Measurements from ENCODE around the gene FKBP1A. TPM values are rescaled to one million over a fixed set of nuclear protein-coding genes. Genes with fewer than 3 reads are reported as not detected.

FKBP1A gene
- total RNA-seq, 1 donor from 2014 or later, result 155 TPM

DNA sequence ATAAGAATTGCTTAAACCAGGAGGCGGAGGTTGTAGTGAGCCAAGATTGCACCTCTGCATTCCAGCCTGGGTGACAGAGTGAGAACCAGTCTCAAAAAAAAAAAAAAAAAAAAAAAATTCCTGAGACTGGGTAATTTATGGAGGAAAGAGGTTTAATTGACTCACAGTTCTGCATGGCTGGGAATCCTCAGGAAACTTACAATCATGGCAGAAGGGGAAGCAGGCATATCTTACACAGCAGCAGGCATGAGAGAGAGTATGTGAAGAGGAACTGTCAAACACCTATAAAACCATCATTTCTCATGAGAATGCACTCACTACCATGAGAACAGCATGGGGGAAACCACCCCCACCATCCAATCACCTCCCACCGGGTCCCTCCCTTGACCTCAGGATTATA is 1.8 kb upstream of the FKBP1A start:
- Histone ChIP-seq H3K4me3 (ENCODE audit: low read depth, low read length) (no peak overlapping the region), H3K27me3 (ENCODE audit: control insufficient read depth, insufficient read depth, low read length) (no peaks in the 10 kb centered on the region), H3K36me3 (ENCODE audit: control insufficient read depth, insufficient read depth, low read length) (peaks cover under 1% of the 10 kb centered on the region)
- TF ChIP-seq, protein P1, sequence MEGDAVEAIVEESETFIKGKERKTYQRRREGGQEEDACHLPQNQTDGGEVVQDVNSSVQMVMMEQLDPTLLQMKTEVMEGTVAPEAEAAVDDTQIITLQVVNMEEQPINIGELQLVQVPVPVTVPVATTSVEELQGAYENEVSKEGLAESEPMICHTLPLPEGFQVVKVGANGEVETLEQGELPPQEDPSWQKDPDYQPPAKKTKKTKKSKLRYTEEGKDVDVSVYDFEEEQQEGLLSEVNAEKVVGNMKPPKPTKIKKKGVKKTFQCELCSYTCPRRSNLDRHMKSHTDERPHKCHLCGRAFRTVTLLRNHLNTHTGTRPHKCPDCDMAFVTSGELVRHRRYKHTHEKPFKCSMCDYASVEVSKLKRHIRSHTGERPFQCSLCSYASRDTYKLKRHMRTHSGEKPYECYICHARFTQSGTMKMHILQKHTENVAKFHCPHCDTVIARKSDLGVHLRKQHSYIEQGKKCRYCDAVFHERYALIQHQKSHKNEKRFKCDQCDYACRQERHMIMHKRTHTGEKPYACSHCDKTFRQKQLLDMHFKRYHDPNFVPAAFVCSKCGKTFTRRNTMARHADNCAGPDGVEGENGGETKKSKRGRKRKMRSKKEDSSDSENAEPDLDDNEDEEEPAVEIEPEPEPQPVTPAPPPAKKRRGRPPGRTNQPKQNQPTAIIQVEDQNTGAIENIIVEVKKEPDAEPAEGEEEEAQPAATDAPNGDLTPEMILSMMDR (IDR thresholded peaks at IDR 0.05; ENCODE audit: insufficient read depth, low read length, poor library complexity, severe bottlenecking), result no peak
- no peak for DNase-seq (ENCODE audit: low read depth)

DNA sequence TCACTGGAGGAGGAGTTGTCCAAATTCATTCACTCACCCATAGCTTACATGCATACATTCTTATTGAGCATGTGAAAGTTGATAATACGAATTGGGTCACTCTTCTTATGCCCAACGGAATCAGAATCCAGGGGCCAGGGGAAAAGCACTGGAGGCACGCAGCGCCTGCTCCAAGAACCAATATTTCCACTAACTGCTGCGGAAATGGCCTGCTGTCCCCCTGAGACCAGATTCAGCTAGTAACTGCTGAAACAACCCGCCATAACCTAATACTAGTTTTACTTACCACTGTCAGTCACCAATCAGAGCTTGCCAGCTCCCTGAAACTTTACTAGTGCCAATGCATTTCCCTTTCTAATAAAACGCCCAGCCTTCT is 641 bp upstream of the FKBP1A start:
- H3K4me3 ChIP-seq (ENCODE audit: low read depth, low read length), result peak overlapping the region; percentile 89
- H3K27me3 ChIP-seq (ENCODE audit: control insufficient read depth, insufficient read depth, low read length), result no peaks in the 10 kb centered on the region
- TF ChIP-seq, protein P1 (IDR thresholded peaks at IDR 0.05; ENCODE audit: insufficient read depth, low read length, poor library complexity, severe bottlenecking), result no peak
- DNase-seq (ENCODE audit: low read depth), result no peak
- peaks cover 1% of the 10 kb centered on the region for H3K36me3 ChIP-seq (ENCODE audit: control insufficient read depth, insufficient read depth, low read length)

DNA sequence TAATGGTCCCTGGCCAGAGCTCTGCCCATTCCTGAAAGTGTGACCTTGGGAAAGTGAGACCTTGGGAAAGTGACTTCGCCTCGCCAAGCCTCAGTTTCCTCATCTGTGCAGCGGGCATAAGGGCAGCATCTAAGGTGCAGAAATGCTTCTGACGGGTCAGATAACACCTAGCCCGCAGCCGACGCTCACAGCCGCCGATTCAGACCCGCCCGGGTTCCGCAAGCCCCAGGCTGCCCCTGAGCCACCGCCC is 486 bp downstream of the FKBP1A start:
- Histone ChIP-seq H3K4me3 (ENCODE audit: low read depth, low read length) (peak overlapping the region; percentile 89), H3K27me3 (ENCODE audit: control insufficient read depth, insufficient read depth, low read length) (no peaks in the 10 kb centered on the region), H3K36me3 (ENCODE audit: control insufficient read depth, insufficient read depth, low read length) (peaks cover 1% of the 10 kb centered on the region)
- TF ChIP-seq, protein P1 (IDR thresholded peaks at IDR 0.05; ENCODE audit: insufficient read depth, low read length, poor library complexity, severe bottlenecking), result no peak
- DNase-seq (ENCODE audit: low read depth), result no peak

DNA sequence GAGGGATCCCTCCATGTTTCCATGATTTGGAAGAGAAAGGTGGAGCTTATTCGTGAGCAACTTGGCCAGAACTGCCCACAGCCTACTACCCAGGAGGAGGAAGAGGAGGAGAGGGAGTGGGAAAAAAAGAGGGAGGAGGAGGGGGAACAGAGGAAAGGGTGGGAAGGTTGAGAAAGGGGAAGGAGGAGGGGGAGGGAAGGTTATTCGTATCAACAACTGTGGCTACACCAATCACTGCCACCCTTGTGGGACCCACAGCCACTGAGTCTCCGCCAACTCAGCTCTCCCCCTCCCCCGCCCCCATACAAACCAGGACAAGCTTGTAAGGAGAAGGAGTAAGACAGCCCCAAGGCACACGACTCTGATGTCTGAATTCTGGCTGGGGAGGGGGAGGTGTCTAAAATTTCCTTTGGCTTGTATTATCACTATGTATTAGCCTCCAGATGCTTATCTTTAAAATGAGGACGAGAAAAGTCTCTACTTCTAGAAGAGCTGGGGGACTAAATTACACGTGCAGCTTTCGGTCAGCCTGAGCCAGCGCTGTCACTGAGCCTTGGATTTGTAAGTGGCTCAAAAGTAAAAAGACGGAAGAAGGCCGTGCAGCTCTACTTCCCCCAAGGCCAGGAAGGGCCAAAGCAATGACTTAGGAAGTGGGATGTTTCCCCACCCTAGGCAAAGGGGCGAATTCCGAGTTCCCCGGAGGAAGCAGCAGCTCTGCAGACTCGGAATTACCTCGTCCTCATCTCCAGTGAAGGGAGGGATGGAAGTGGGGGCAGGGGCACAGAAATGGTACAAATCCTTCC is 1.0 kb downstream of the FKBP1A start:
- TF ChIP-seq, protein P1 (IDR thresholded peaks at IDR 0.05; ENCODE audit: insufficient read depth, low read length, poor library complexity, severe bottlenecking), result no peak
- H3K4me3 ChIP-seq (ENCODE audit: low read depth, low read length), result peak overlapping the region; percentile 89
- no peak for DNase-seq (ENCODE audit: low read depth)
- peaks cover 1% of the 10 kb centered on the region for H3K36me3 ChIP-seq (ENCODE audit: control insufficient read depth, insufficient read depth, low read length)
- H3K27me3 ChIP-seq (ENCODE audit: control insufficient read depth, insufficient read depth, low read length), result no peaks in the 10 kb centered on the region

DNA sequence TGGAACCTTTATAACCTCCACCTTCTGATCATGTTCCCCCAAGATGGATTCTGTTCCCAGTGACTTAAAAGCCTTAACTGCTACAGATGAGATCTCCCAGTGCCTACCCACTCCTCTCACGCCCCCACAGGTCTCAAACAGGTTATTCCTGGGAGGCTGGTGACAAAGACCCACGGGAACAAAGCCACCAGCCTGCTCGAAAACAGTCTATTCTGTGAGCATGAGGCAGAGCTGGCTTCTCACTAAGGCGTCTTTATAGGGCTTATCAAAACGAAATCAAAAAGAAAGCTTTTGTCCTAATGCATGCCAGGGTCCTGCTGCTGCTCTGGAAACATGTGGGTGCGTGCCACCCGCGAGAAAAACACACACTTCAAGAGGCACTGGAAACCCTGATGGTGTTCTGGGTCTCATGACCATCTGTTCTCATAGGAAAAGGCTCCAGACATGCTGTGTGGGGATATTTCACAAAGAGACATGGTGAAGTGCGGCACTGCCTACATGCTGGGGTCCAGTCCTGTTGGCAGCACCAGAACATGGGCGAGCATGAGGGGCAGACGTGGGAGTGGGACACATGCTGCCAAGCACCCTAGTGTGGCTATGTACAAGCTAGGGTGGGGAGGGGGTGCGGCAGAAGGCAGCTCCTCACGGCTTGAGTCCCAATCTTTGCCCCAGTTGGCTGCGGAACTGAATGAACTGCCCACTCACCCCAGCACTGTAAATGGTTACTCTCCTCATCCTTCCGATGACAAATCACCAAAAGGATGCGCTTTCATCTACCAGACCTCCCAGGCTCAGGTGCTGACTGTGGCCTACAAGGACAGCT is 2.1 kb downstream of the FKBP1A start:
- peak overlapping the region; percentile 89 for H3K4me3 ChIP-seq (ENCODE audit: low read depth, low read length)
- H3K36me3 ChIP-seq (ENCODE audit: control insufficient read depth, insufficient read depth, low read length), result peaks cover 1% of the 10 kb centered on the region
- TF ChIP-seq, protein P1 (IDR thresholded peaks at IDR 0.05; ENCODE audit: insufficient read depth, low read length, poor library complexity, severe bottlenecking), result no peak
- no peaks in the 10 kb centered on the region for H3K27me3 ChIP-seq (ENCODE audit: control insufficient read depth, insufficient read depth, low read length)
- DNase-seq (ENCODE audit: low read depth), result no peak
